C4-2B (cell line): ENCODE data around the gene F12.

Experiments
- ZFX ChIP-seq: fragments of 450-650 bp; IDR thresholded peaks from 2 replicates; pipeline ENCODE4 v1.6.1; 2017
- TF ChIP-seq, protein P1 (sequence below): fragments of 450-650 bp; conservative IDR thresholded peaks from 2 replicates; pipeline ENCODE4 v1.5.1; 2017; ENCODE audit warnings: mild to moderate bottlenecking

DNA sequence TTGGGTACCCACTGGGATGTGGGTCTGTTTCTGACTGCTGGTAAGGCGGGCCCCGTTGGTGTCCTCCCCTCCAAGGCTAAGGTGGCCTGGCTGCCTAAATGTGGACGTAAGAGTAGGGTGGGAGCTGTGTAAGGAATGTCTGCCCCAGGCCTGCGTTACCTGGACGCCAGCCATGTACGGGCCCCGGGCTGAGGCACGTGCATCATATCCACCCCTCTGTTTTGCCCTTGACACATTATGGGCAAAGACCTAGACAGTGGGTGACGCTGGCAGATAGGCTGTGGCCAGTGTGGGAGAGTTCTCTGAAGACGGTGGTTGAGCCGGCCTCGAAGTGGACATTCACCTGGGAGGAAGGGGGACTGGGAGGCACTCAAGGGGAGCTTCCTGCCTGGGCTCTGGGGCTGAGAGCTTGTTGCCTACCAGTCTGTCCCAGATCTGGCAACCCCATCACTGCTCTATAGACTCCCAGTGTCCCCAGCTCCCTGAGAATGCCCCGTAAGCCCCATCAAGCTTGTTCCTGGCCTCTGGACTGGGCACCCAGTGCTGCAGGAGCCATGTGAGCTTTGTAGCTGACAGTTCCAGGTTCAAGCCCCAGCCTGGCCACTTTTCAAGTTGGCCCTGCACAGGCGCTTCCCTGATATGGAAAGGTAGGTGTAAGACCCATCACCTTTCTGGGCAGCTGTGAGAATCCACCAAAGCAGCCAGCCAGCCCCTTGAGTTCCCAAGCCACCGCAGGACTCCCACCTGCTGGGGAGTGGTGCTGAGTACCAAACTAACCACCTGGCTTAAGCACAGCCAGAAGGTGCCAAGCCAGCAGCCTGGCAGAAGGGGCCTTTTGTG, 34.0 kb upstream of the F12 start:
- TF ChIP-seq, protein P1, sequence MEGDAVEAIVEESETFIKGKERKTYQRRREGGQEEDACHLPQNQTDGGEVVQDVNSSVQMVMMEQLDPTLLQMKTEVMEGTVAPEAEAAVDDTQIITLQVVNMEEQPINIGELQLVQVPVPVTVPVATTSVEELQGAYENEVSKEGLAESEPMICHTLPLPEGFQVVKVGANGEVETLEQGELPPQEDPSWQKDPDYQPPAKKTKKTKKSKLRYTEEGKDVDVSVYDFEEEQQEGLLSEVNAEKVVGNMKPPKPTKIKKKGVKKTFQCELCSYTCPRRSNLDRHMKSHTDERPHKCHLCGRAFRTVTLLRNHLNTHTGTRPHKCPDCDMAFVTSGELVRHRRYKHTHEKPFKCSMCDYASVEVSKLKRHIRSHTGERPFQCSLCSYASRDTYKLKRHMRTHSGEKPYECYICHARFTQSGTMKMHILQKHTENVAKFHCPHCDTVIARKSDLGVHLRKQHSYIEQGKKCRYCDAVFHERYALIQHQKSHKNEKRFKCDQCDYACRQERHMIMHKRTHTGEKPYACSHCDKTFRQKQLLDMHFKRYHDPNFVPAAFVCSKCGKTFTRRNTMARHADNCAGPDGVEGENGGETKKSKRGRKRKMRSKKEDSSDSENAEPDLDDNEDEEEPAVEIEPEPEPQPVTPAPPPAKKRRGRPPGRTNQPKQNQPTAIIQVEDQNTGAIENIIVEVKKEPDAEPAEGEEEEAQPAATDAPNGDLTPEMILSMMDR = no peak
- TF ChIP-seq ZFX = no peak
